Germinal center (tissue), 1 donor: Measurements from ENCODE around the gene RUSC2.
"Not testable (repeated sequence)": the region's sequence is repeated elsewhere in the genome, so short reads cannot be mapped to it uniquely, and the experiment has no call there.

ENCODE experiments used
- DNase-seq: peaks from one replicate; pipeline ENCODE4 v3.0.0; 2012; ENCODE audit warnings: mixed read lengths, low spot score

The RUSC2 gene

DNA sequence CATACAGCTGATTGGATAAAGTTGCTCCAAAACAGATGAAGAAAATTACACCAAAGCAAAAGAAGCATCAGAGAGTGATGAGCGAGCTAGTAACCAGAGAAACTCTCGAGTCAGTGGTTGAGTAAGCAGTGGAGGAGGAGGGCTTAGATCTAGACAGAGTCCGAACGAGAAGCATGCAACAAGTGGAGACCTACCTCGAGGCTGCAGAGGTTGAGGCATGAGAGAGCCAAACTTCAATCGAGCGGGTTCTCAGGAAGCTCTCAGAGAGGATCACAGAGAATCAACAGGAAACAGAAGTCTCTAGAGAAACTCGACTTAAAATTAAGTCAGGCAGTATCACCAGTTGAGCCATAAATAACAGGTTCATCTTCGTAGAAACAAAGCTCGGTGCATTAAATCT, 6.1 kb downstream of the RUSC2 start:
- DNase-seq, result no peak

DNA sequence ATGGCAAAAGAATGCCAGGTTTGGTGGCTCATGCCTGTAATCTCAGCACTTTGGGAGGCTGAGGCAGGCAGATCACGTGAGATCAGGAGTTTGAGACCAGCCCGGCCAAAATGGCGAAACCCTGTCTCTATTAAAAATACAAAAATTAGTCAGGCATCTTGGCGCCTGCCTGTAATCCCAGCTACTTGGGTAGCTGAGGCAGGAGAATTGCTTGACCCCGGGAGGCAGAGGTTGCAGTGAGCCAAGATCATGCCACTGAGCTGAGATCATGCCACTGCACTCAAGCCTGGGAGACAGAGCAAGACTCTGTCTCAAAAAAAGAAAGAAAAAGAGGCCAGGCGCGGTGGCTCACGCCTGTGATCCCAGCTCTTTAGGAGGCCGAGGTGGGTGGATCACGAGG, 8.3 kb downstream of the RUSC2 start:
- DNase-seq, result not testable (repeated sequence)

- DNase-seq, result no peak
These were observed 9.3 kb downstream of the RUSC2 start for GRCh38 chr9:35499029-35499700.

GRCh38 chr9:35499701-35500030, 9.8 kb downstream of the RUSC2 start:
- DNase-seq, result no peak

DNA sequence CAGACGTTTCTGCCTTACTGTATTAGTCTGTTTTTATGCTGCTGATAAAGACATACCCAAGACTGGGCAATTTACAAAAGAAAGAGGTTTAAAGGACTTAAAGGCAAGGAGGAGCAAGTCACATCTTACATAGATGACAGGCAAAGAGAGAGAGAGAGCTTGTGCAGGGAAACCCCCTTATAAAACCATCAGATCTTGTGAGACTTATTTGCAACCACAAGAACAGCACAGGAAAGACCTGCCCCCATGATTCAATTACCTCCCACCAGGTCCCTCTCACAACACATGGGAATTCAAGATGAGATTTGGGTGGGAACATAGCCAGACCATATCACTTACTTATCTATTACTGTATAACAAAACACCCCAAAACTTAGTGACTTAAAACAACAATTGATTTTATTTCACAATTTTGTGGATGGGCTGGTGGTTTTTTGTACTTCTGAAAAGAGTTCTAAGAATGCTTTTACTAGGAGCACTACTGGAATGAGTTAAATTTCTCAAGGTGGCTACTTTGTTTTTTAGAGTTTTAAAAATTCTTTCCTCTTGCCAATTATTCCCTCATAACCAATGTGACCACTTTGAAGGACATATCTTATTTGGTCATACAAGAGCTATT, 10.3 kb downstream of the RUSC2 start:
- DNase-seq, result no peak

GRCh38 chr9:35501946-35502345, 12.0 kb downstream of the RUSC2 start:
- DNase-seq, result no peak

- no peak for DNase-seq
These were observed 16.4 kb downstream of the RUSC2 start for GRCh38 chr9:35506359-35506758.

GRCh38 chr9:35508069-35508468, 18.2 kb downstream of the RUSC2 start:
- DNase-seq, result no peak

- DNase-seq, result no peak
These were observed 20.5 kb downstream of the RUSC2 start for GRCh38 chr9:35510383-35510753.

- DNase-seq, result no peak
These were observed 21.0 kb downstream of the RUSC2 start for GRCh38 chr9:35510754-35511428.

DNA sequence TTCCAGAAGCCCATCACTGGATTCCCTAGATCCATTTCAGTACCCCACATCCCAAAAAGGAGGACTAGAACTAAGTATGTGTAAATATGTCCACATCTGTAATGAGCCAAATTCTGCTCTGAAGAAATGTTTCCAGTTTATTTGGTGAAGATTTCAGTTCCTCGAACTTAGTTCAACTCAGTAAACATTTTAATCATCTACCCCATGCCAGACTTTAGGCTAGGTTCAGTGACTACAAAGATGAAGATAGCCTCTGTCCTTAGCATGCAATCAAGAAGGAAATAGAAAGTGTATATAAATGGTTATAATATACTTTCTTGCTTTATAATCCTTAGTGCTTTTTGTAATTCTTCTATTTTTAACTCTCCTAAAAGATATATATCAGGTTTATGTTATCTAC, 21.5 kb downstream of the RUSC2 start:
- no peak for DNase-seq

DNA sequence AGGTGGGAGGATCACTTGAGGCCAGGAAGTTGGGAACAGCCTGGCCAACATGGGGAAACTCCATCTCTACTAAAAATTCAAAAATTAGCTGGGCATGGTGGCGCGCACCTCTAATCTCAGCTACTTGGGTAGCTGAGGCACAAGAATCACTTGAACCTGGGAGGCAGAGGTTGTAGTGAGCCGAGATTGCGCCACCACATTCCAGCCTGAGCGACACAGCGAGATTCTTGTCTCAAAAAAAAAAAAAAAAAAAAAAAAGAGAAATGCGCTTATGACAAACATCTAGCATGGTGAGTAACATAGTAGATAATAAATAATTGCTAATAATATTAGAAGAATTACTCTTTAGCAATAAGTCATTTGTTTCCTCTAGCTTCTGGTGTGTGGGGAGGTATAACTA, 25.9 kb downstream of the RUSC2 start:
- no peak for DNase-seq

- no peak for DNase-seq
These were observed 26.6 kb downstream of the RUSC2 start for GRCh38 chr9:35516479-35516878.

DNA sequence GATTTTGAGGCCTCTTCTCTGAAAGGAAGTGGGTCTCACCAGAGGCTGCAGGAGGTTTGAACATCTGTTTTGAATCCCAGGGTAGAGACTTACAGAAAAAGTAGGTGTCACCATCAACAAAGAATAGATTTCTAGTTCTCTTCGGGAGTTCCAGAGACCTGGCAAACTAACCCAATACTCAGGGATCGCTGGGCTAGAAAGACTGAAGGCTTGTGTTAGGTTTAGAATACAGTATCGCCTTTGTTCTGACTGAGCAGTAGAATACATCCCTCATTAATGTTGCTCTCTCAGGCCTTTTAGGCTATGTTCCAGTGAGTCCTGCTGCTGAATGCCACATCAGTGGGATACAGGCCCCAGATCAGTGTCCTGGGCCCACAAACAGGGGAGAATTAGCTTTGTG, 27.2 kb downstream of the RUSC2 start:
- DNase-seq, result no peak

DNA sequence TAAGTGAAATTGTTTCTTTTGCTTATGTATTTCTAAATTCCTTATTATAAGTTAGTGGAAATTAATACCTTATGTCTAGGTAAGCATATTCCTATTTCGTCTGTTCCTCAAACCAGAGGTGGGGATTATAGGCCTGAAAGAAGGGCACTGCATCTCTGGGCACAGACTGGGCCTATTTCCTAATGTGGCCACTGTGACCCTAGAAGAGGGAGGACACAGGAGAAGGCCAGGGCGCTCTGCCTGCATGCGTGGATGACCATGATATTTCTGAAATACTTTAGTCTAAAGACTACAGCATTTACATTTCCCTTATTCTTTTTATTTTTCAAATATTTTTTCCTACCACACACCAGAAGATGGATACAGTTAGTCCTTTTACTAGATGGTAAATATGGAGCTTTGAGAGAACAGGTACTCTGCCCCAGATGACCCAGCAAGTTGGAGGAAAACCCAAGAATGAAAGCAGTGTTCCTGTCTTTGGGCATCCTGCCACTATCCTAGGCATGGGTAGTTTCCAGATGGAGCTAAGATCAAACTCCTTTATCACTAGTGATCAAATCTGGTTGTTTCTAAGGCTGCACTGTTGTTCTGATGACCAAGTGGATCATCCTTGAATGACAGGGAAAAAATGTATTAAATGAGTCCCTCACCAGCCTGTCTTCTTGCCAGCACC, 27.8 kb downstream of the RUSC2 start:
- no peak for DNase-seq

GRCh38 chr9:35518225-35518821, 28.4 kb downstream of the RUSC2 start:
- no peak for DNase-seq

- DNase-seq, result no peak
These were observed 29.2 kb downstream of the RUSC2 start for GRCh38 chr9:35518981-35519679.

DNA sequence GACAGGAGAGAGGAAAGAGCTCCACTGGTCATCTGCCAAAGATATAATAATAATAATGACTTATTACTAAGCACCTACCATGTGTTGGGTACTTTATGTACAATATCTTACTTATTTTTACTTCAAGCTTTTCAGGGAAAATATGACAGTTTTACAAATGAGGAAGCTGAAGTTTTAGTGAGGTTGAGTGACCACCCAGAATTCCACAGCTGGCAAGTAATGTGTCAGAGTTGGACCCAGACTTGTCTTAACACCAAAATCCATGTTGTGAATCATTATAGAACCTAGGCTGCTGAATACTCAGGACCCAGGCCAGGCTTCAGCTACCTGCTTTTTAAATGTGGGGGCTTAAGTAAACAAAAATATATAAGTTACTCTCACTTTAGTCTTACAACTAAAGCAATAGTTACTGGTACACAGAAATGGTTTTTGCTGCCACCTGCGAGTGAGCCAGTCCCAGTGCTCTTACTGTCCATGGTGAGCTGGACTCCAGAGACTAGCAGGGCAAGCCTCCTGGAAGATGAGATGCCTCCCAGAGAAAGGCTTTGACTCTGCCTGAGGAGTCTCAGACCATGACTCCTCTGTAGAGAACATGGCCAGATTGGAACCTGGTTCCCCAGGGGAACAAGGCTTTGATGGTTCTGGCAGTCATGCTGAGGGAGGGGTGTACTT, 29.9 kb downstream of the RUSC2 start:
- DNase-seq, result no peak

- DNase-seq, result no peak
These were observed 30.4 kb downstream of the RUSC2 start for GRCh38 chr9:35520364-35520710.

DNA sequence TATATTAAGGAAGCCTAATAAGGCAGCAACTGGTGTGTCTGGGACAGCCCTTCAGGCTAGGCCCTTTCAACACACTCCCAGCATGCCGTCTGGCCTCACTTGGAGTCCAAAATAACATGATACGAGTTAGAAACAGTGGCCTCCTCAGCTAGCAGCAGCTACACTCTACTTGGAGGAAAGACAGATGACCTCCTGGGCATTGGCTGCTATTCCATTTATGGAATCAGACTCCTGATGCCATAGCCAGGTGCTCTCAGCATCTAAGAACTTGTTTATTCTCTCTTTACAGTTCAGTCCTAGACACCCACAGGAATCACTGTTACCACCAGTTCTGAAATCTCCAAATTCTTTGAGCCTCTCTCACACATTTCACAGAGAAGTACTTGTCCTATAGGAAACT, 31.8 kb downstream of the RUSC2 start:
- no peak for DNase-seq

DNA sequence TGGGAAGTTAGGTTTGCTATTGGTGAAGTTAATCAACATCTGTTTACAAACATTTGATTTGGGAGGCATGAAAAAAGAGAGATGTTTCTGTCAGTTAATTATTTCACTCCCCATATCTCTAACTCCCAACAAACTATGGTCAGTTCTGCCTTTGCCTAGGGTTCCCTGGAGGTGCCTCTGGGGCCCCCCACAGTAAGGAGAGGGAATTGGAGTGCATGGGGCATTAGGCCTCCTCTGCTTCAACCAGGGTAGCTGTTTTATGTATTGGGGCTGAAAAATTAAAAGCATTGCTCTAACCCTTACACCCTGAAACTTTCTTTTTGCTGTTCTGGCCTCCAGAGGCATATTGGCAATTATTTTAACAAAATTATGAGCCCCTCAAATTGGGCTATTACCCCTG, 32.3 kb downstream of the RUSC2 start:
- no peak for DNase-seq

DNA sequence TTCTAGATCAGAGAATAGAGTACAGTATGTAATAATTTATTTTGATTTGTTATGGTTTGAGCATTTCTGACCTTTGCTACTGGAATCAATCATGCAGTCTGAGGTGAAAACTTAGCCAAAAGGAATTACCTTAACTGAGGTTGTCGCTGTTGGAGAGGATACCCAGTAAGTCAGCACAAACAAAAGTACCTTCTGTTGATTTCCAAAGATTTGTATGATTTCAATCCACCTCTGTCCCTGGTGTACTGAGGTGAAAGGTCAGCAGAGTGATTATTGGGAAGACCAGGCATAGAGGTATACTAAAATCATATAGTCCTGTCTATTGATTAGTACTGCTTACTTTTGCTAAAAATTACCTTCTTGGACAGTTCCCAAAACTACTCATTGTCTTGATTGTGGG, 32.8 kb downstream of the RUSC2 start:
- no peak for DNase-seq
